ENCODE measurements around the gene RER1.

Gene RER1

DNA sequence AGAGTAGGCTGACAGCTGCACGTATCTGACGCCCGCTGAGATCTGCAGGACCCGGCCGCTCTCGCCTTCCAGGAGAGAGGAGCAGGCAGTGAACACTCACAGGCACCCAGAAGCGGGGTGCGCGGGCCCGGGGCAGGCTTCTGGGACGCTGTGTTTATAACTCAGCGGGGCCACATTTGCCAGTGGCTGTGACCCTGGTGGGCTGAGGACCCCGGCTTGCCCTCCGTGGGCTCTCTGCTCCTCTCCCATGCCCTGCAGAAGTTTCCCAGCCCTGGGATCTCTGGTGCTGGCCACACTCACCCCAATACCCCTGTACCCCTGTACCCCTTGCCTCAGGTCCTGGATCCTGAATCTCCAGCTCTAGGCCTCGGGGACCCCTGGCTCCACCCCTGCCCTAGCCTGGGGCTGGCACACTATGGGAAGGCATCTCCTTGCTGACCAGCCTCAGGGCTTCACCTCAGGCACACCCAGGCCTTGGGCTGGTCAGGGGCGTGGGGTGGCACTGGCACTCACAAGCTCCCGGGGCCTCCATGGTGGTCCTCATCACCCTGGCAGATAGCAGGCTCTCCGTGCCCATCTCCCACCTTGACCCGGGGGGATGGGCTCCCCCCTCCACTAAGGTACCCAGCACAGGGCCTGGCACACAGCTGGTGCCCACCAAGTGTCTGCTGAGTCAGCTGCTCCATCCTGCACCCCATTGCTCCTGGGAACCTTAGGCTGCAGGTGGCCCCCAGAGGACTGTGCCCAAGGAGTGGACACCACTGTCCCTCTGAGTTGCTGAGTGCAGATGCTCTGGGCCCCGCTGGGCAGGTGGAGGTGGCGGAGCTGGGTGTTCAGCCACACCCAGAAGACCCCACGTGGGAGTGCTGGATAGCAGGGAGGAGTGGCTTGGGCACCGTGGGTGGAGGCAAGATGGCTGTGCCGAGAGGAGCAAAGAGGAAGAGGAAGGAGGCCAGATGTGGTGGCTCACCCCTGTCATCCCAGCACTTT is 32.7 kb upstream of the RER1 start:
- no peaks in the 10 kb centered on the region for H3K27me3 Mint-ChIP-seq
- DNase-seq (ENCODE audit: low spot score in 2 of 2), result no peak
- ATAC-seq (ENCODE audit: low read depth), result no peak
- H3K4me1 Mint-ChIP-seq, result peaks cover 2% of the 10 kb centered on the region
- no peak overlapping the region for H3K27ac Mint-ChIP-seq
- no peak overlapping the region for H3K4me3 Mint-ChIP-seq
- H3K9me3 Mint-ChIP-seq, result peaks cover 9% of the 10 kb centered on the region
- peaks cover 25% of the 10 kb centered on the region for H3K36me3 Mint-ChIP-seq

DNA sequence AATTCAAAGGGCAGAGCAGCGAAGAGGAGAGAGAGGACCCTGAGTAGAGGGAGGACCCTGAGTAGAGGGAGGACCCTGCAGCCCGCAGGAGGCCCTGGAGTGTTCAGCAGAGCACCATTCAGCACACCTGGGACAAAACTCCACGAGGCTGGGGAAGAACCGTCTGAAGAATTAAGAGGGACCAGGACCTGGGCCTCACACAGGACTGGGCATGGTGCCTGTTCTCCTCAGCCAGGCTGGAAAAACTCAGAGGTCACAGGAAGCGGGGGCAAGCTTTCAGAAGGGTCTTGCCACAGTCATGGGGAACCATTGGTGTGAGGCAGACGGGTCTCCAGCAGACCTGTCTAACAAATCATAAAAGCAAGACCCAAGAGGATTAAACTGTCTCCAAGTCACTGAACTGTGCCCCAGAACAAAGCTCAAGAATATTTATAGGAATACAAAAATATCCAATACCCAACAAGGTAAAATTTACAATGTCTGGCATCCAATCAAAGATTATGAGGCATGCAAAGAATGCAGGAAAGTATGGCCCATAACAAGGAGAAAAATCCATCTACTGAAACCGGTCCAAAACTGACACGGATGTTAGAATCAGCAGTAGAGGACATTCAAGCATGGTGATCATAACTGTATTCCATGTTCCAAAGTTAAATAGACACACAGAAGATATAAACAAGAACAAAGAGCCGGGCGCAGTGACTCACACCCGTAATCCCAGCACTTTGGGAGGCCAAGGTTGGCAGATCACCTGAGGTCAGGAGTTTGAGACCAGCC is 30.9 kb upstream of the RER1 start:
- Mint-ChIP-seq H3K36me3 (peaks cover 28% of the 10 kb centered on the region), H3K27ac (no peak overlapping the region), H3K27me3 (no peaks in the 10 kb centered on the region), H3K4me1 (peaks cover 2% of the 10 kb centered on the region), H3K9me3 (peaks cover 11% of the 10 kb centered on the region), H3K4me3 (no peak overlapping the region)
- ATAC-seq (ENCODE audit: low read depth) (no peak), DNase-seq (ENCODE audit: low spot score in 2 of 2) (no peak)

DNA sequence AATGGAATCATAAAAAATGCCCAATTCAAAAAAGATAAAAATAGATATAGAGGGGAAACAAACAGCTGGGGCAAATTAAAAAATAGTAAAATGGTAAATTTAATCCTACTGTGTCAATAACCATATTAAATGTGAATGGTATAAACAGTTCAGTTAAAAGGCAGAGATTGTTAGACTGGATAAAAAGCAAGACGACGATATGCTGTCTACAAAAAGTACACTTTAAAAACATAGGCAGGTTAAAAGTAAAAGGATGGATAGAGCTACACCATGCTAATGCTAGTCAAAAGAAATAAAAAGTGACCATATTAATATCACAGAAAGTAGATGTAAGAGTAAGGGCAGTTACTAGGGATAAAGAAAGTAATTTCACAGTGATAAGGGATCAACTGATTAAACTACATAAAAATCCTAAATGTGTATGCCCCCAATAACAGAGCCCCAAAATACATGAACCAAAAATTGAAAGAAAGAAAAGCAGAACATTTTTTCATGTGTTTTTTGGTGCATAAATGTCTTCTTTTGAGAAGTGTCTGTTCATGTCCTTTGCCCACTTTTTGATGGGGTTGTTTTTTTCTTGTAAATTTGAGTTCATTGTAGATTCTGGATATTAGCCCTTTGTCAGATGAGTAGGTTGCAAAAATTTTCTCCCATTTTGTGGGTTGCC is 27.7 kb upstream of the RER1 start:
- Mint-ChIP-seq H3K27me3 (no peaks in the 10 kb centered on the region), H3K9me3 (peaks cover 11% of the 10 kb centered on the region), H3K27ac (no peak overlapping the region), H3K36me3 (peaks cover 29% of the 10 kb centered on the region), H3K4me3 (no peak overlapping the region), H3K4me1 (peaks cover 2% of the 10 kb centered on the region)
- no peak for DNase-seq (ENCODE audit: low spot score in 2 of 2)
- no peak for ATAC-seq (ENCODE audit: low read depth)

DNA sequence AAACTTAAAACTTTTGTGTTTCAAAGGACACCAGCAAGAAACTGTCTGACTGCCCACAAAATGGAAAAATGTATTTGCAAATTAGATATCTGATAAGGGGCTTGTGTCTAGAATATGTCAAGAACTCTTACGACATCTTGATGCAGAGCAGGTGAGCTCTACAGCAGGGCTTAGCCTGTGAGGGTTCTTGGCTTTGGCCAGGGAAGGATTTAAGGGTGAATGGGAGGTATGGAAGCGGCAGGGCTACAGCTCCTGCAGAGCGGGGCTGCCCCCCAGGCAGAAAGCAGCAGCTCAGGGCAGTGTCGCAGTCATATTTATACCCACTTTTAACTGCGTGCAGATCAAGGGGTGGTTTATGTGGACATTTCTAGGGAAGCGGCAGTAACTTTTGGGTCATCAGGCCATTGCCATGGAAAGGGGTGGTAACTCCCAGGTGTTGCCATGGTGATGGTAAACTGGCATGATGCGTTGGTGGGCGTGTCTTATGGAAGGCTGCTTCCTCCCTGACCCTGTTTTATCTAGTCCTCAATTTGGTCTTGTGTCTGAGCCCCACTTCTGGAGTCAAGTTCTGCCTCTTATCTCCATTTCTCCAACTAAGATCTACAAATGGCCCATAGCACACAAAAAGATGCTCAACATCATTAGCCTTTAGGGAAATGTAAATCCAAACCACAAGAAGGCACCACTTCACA is 23.4 kb upstream of the RER1 start:
- no peak overlapping the region for H3K27ac Mint-ChIP-seq
- H3K36me3 Mint-ChIP-seq, result peaks cover 13% of the 10 kb centered on the region

DNA sequence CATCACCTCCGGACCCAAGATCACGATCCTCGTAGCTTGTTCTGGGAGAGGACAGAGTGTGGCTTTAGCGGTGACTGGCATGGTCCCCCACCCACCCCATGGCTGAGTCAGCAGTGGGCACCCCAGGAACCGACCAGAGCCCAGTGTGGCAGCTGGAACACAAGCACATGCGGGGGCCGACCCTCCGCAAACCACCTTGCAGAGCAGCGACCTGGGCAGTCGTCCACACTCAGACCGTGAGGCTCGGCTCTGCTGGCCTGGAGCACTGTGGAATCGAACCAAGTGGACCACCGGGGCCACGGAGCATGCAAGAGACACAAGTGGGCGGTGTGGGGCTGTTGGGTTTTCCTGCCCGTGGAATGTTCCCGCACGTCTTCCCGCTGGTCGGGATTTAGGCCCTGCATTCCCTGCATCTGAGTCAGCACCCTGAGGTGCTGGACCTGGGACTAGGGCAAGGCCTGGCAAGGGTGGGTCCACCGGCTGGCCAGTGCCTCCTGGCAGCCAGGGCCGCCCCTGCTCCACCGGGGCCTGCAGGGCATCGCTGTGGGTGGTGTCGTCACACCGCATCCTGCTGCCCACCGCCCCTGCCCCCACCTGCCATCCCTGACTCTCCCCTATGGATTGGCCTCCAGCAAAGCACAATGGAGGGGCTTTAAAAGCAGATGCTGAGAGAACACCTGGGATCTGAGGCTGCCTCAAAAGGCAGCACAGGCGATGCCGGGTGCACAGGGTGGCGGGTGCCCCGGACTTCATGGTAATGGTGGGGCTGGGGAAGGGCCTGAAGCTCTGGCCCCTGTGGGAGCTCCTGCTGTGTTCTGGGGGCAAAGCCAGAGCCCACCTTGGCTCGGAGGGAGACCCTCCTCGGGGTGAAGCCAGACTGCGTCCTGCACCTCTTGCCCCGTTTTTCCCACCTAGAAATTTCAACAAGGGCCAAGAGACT is 18.8 kb upstream of the RER1 start:
- ATAC-seq (ENCODE audit: low read depth) (no peak), DNase-seq (ENCODE audit: low spot score in 2 of 2) (no peak)
- no peak overlapping the region for H3K27ac Mint-ChIP-seq
- no peaks in the 10 kb centered on the region for H3K9me3 Mint-ChIP-seq
- peaks cover 4% of the 10 kb centered on the region for H3K36me3 Mint-ChIP-seq
- H3K27me3 Mint-ChIP-seq, result no peaks in the 10 kb centered on the region
- H3K4me1 Mint-ChIP-seq, result peaks cover 4% of the 10 kb centered on the region
- no peak overlapping the region for H3K4me3 Mint-ChIP-seq

More for the DNA sequence above, 23.4 kb upstream of the RER1 start:
- Mint-ChIP-seq H3K27me3 (no peaks in the 10 kb centered on the region), H3K4me1 (no peaks in the 10 kb centered on the region), H3K4me3 (no peak overlapping the region), H3K9me3 (peaks cover 6% of the 10 kb centered on the region)
- ATAC-seq (ENCODE audit: low read depth) (no peak), DNase-seq (ENCODE audit: low spot score in 2 of 2) (no peak)

DNA sequence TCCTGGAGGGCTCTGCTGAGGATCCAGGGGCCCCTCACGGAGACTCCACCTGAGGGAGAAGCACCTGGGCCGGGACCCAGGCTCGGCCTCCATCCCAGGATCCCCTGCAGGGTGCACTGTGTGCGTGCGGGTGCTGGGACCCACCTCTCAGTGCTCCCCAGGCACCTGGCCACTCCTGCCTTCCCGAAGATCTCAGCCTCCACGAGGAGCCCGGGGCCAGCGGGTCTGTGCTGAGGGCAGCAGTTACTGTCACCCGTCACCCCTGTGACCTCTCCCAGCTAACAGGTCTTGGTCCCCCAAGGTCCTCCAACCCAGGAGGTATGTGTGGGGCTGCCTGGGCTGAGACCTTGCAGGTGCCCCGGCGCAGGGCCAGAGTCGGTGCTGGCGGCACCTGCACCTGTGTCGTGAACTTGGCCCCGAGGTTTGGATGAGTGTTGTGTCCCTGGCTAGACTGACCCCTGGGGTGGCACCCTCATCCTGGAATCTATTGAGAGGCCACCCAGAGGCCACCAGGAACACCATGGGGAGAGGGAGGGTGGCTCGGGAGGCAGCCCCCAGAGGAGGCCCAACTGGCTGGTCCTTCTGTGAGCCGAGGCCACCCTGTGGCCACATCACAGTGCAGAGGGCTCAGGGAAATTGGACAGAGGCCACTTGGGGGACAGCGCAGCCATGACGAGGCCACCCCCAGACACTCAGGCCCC is 17.9 kb upstream of the RER1 start:
- Mint-ChIP-seq H3K27me3 (no peaks in the 10 kb centered on the region), H3K9me3 (no peaks in the 10 kb centered on the region), H3K4me3 (no peak overlapping the region), H3K27ac (no peak overlapping the region), H3K4me1 (peaks cover 4% of the 10 kb centered on the region), H3K36me3 (peaks cover 2% of the 10 kb centered on the region)
- ATAC-seq (ENCODE audit: low read depth) (no peak), DNase-seq (ENCODE audit: low spot score in 2 of 2) (no peak)

DNA sequence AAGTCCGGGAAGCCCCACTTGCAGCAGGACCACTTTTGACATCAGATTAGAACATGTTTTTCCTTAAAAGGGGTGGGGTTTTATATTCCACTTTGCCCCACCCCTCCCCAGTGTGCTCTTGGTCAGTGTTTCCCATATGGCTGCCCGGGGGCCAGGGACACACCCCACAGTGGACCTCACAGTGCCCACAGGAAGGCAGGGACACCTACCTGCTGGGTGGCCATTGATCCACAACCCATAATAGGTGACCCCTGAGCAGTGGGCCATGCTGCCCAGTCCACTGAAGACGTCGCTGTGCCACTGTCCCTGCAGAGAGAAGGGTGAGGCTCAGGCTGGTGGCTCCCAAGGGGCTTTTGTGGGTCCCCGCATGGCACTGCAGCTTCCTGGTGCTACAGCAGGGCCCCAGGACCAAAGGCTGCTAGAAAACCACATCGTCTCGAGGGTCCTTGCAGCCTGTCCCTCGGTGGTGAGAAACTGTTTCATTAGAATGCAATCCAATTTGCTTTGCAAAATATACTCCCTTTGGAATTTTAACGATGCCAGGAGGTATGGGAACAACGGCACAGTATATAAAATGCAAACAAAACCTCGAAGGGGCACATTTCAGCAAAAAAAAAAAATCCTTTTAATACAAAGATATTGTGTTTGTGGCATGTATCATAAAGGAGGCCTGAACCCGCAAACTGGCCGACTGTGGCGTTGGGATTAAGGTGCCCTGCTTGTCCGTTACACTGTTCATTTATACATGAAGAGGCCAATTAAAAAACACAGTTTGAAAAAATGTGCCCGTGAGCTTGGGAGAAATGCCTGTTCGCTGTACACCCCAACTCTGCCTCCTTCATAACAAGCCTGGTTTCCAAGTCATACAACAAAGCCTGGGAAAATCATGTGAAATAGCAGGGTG is 17.1 kb upstream of the RER1 start:
- no peak for ATAC-seq (ENCODE audit: low read depth)
- Mint-ChIP-seq H3K4me3 (no peak overlapping the region), H3K4me1 (peaks cover 11% of the 10 kb centered on the region)

DNA sequence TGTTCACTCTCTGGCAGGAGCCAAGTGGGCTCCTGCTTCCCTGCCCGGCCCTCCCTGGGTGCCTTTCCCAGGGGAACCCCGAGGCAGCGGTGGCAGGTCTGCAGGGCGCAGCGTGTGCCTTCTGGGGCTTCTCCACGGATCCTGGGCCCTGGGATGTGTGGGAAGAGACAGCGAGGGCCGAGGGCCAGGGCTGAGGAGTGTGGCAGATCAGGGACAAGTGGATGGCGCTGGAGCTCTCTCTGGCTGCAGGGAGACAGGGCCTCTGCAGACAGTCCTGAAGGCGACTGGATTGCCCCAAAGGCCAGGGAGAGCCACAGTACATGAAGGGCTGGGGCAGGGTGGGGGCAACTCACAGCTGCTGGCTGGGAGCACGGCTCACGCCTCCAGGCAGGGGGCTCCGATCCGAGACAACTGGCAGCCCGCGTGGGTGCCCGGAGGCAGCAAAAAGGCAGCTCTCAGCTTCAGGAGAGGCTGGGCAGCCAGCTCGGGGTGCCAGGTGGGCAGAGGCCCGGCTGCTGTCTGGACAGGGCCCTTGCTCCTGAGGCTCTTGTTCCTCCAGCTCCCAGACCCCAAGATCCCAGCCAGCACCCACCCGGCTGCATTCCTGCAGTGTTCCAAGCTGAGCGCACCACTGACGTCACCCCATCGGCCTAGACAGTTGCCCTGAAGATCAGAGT is 16.3 kb upstream of the RER1 start:
- no peak for DNase-seq (ENCODE audit: low spot score in 2 of 2)
- H3K4me3 Mint-ChIP-seq, result no peak overlapping the region
- peaks cover 2% of the 10 kb centered on the region for H3K36me3 Mint-ChIP-seq
- ATAC-seq (ENCODE audit: low read depth), result no peak
- H3K27me3 Mint-ChIP-seq, result no peaks in the 10 kb centered on the region
- H3K4me1 Mint-ChIP-seq, result peaks cover 13% of the 10 kb centered on the region
- no peak overlapping the region for H3K27ac Mint-ChIP-seq
- H3K9me3 Mint-ChIP-seq, result peaks cover 7% of the 10 kb centered on the region

More for the DNA sequence above, 17.1 kb upstream of the RER1 start:
- Mint-ChIP-seq H3K36me3 (peaks cover 2% of the 10 kb centered on the region), H3K27me3 (no peaks in the 10 kb centered on the region), H3K27ac (no peak overlapping the region), H3K9me3 (peaks cover 6% of the 10 kb centered on the region)
- DNase-seq (ENCODE audit: low spot score in 2 of 2), result no peak

DNA sequence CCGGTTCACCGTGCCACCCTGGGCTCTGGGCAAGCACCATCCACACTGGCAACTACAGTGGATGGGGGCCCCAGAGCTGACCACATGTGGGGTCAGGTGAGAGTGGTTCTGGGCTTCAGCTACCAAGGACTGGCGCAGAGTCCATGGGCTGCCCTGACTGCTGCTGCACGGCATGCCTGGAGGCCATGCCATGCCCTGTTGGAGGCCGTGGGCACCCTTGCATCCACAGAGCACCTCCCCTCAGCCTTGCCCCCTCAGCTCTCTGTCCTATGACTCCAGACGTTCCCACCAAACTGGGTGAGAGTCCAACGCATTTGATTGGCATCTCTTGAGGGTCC is 15.7 kb upstream of the RER1 start:
- Mint-ChIP-seq H3K9me3 (peaks cover 7% of the 10 kb centered on the region), H3K27ac (no peak overlapping the region), H3K4me1 (peaks cover 13% of the 10 kb centered on the region), H3K36me3 (peaks cover 2% of the 10 kb centered on the region), H3K27me3 (no peaks in the 10 kb centered on the region), H3K4me3 (no peak overlapping the region)
- DNase-seq (ENCODE audit: low spot score in 2 of 2) (no peak), ATAC-seq (ENCODE audit: low read depth) (no peak)

DNA sequence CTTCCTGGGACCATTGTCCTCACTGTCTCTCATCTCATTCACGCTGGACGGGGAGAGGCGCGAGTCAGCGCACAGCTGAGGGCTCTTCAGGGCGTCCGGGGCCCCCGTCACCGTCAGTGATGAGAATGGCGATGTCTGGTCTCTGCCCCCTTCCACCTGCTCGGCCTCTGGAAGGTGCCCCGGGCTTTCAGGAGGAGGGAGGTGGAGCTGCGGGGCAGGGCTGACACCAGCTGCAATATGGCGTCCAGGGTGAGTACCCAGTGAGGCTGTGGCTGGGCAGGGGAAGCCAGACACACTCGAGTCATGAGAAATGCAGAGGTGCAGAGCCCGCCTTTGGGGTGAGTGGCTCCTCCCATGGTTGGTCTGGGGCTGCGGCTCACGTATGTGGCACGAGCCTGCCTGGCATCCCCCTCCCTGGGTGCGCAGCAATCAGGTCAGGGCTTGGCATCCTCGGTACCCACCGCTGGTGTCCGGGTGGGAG is 15.3 kb upstream of the RER1 start:
- ATAC-seq (ENCODE audit: low read depth), result no peak
- no peaks in the 10 kb centered on the region for H3K27me3 Mint-ChIP-seq
- H3K27ac Mint-ChIP-seq, result no peak overlapping the region

DNA sequence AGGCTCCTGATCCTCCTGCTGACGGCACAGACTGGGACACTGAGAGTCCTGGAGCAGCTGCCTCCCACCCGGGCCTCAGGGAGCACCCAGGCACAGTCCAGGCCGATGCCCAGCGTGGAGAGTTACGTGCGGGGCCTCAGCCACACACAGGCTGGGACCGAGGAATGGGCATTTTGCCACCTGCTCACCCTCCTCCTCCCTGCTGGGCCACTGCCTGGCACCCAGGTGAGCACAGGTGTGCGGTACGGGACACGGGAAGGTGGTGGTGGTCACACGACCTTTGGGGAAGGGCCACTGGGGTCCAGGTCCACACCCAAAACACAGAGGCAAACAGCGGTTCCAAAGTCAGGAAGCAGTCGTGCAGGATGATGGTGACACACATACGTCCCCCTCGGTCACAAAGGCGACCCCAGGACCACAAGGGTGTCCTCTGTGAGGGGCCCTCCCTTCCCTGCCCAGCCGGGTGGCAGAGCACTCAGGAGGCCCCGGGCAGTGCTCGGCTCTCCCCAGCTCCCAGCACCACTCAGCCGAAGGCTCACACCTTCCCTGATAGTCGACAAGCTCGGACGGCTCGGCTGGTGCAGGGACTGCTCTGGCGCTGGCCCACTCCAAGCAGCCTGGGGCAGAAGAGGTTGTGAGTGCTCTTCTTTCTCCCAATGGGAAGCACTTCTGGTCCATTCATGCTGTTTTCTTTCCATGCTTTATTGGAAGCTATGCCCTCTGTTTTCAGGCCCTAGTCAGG is 14.5 kb upstream of the RER1 start:
- Mint-ChIP-seq H3K4me3 (no peak overlapping the region), H3K36me3 (no peaks in the 10 kb centered on the region), H3K4me1 (peaks cover 16% of the 10 kb centered on the region), H3K9me3 (peaks cover 7% of the 10 kb centered on the region), H3K27me3 (no peaks in the 10 kb centered on the region), H3K27ac (no peak overlapping the region)
- DNase-seq (ENCODE audit: low spot score in 2 of 2) (no peak), ATAC-seq (ENCODE audit: low read depth) (no peak)

More for the DNA sequence above, 15.3 kb upstream of the RER1 start:
- H3K4me1 Mint-ChIP-seq, result peaks cover 13% of the 10 kb centered on the region
- no peaks in the 10 kb centered on the region for H3K36me3 Mint-ChIP-seq
- peaks cover 7% of the 10 kb centered on the region for H3K9me3 Mint-ChIP-seq
- DNase-seq (ENCODE audit: low spot score in 2 of 2), result no peak
- H3K4me3 Mint-ChIP-seq, result no peak overlapping the region

All from memory B cell (primary cell).